Astrocyte of the cerebellum (primary cell): ENCODE measurements around the gene SCP2D1.

ENCODE experiments used
- DNase-seq: peaks from one replicate; pipeline ENCODE4 v3.0.0-alpha.2; 2011; ENCODE audit warnings: low read depth
- H3K4me3 ChIP-seq: 2 replicates; pipeline ENCODE4 v1.5.1; 2011; ENCODE audit warnings: mild to moderate bottlenecking, low read depth, low read length, moderate library complexity
- CTCF ChIP-seq: IDR thresholded peaks from 2 replicates; pipeline ENCODE4 v1.5.1; 2012; ENCODE audit warnings: low read length, low read depth, moderate library complexity, mild to moderate bottlenecking; ENCODE audit errors: missing control alignments
- in situ Hi-C: cut with HindIII; loops from 2 replicates; pipeline ENCODE4 v1.10.0; 2017; ENCODE audit warnings: low sequenced_read_pairs

The SCP2D1 gene

GRCh38 chr20:18793625-18794427 lies 19.8 kb upstream of the SCP2D1 start:
- in situ Hi-C loops: no loop called here
- peak overlapping the region; percentile 83 for H3K4me3 ChIP-seq
- TF ChIP-seq CTCF: no peak
- peak; percentile 71 for DNase-seq

GRCh38 chr20:18794428-18794787 lies 19.2 kb upstream of the SCP2D1 start:
- TF ChIP-seq CTCF: no peak
- no peak for DNase-seq
- H3K4me3 ChIP-seq: peak overlapping the region; percentile 83
- in situ Hi-C loops: no loop called here

- no peak for DNase-seq
- TF ChIP-seq CTCF: no peak
- no peak overlapping the region for H3K4me3 ChIP-seq
- in situ Hi-C loops: no loop called here
Measured at GRCh38 chr20:18795366-18795765, 18.2 kb upstream of the SCP2D1 start.

GRCh38 chr20:18796282-18796833 lies 17.2 kb upstream of the SCP2D1 start:
- no peak for DNase-seq
- TF ChIP-seq CTCF: no peak
- in situ Hi-C loops: no loop called here
- no peak overlapping the region for H3K4me3 ChIP-seq

- no peak for TF ChIP-seq CTCF
- no peak overlapping the region for H3K4me3 ChIP-seq
- in situ Hi-C loops: no loop called here
- DNase-seq: no peak
Measured at GRCh38 chr20:18801516-18801915, 12.1 kb upstream of the SCP2D1 start.

- DNase-seq: no peak
- no peak for TF ChIP-seq CTCF
- in situ Hi-C loops: no loop called here
- no peak overlapping the region for H3K4me3 ChIP-seq
Measured at GRCh38 chr20:18802012-18802634, 11.5 kb upstream of the SCP2D1 start.
